K562 (cell line): ENCODE results near the gene ADPRH. TPM values are rescaled to one million over a fixed set of nuclear protein-coding genes. Genes with fewer than 3 reads are reported as not detected.

Source experiments
- ATAC-seq: fragments of 200-7000 bp; cut with Tn5 transposase; 3 replicates; pipeline ENCODE4 v1.9.1; 2020; ENCODE audit warnings: moderate library complexity
- BruUV-seq: library from RNA; stranded (reverse); fragments of 400-500 nt; replicated peaks from 2 replicates; lab custom pipeline; 2021; lab: Mats Ljungman, UMichigan
- CTCF ChIA-PET: fragments of 300-600 bp; formaldehyde crosslinking; extraction: SDS; loops from one replicate; lab custom pipeline; 2021; ENCODE audit warnings: low intra/inter-chr PET ratio; lab: Yijun Ruan, JAX
- POLR2A ChIA-PET: fragments of 300-600, 350-650 bp; sonication (Branson Sonifier 250); formaldehyde crosslinking; extraction: SDS; loops from one replicate; lab custom pipeline; 2021; ENCODE audit warnings: antibody characterized with exemption, inconsistent platforms; lab: Yijun Ruan, JAX
- DNase-seq, 4 experiments: peaks; one replicate each; pipeline versions ENCODE4 v3.0.0 to v3.0.0-alpha.2; 2011 to 2018; ENCODE audit warnings: low spot score in 3 of 4, mixed read lengths in 3 of 4; ENCODE audit errors: extremely low read depth in 1 of 4
- FAIRE-seq: peaks from 2 replicates; lab custom pipeline; 2011; peaks lifted over from hg19 to GRCh38; lab: Jason Lieb, UNC
- H2AFZ ChIP-seq: 2 replicates; pipeline ENCODE4 v1.6.0; 2011; ENCODE audit warnings: low read depth, low read length, control low read depth, inconsistent platforms
- H3K27ac ChIP-seq: fragments of 200-600 bp; 3 replicates; pipeline ENCODE4 v1.8.0; 2011; ENCODE audit warnings: low read depth, mild to moderate bottlenecking, control low read depth, inconsistent platforms, low read length, moderate library complexity, mixed read lengths; ENCODE audit errors: extremely low read depth
- H3K27me3 ChIP-seq, 2 experiments: fragments of 300-600 bp in 1 of 2; 2 replicates in 1 of 2; 3 replicates in 1 of 2; pipeline versions ENCODE4 v1.6.0 to v1.8.0; 2011; ENCODE audit warnings: inconsistent platforms in 2 of 2, low read length in 2 of 2, mild to moderate bottlenecking in 1 of 2, mixed read lengths in 1 of 2, moderate library complexity in 1 of 2; ENCODE audit not compliant: control insufficient read depth in 2 of 2, insufficient read depth in 2 of 2
- H3K36me3 ChIP-seq: fragments of 300-600 bp; 3 replicates; pipeline ENCODE4 v1.8.0; 2011; ENCODE audit warnings: mild to moderate bottlenecking, low read length, inconsistent platforms; ENCODE audit not compliant: control insufficient read depth, insufficient read depth
- H3K4me1 ChIP-seq, 2 experiments: fragments of 200-600 bp in 1 of 2; replicated peaks in 1 of 2; 2 replicates in 1 of 2; 3 replicates in 1 of 2; pipeline versions ENCODE4 v1.5.1 to v1.8.0; 2011; ENCODE audit warnings: inconsistent platforms in 2 of 2, low read length in 2 of 2, mild to moderate bottlenecking in 1 of 2, mixed read lengths in 1 of 2, moderate library complexity in 1 of 2; ENCODE audit not compliant: control insufficient read depth in 2 of 2, insufficient read depth in 2 of 2
- H3K4me2 ChIP-seq: 2 replicates; pipeline ENCODE4 v1.6.1; 2011; ENCODE audit warnings: low read length, control low read depth, inconsistent platforms, mixed read lengths; ENCODE audit not compliant: insufficient read depth
- H3K4me3 ChIP-seq: fragments of 200-600 bp; sonication (generic), shearing (Covaris generic); 2 replicates; pipeline ENCODE4 v1.5.1; 2016; ENCODE audit warnings: control low read depth, inconsistent platforms
- H3K79me2 ChIP-seq: fragments of 200-600 bp; 3 replicates; pipeline ENCODE4 v1.8.0; 2011; ENCODE audit warnings: low read length, inconsistent platforms; ENCODE audit not compliant: control insufficient read depth, insufficient read depth
- H3K9ac ChIP-seq, 2 experiments: 2 replicates each; pipeline versions ENCODE4 v1.6.0 to v1.6.1; 2011; ENCODE audit warnings: low read depth in 2 of 2, low read length in 2 of 2, control low read depth in 1 of 2, inconsistent platforms in 1 of 2, mild to moderate bottlenecking in 1 of 2, mixed read lengths in 1 of 2; ENCODE audit not compliant: insufficient read depth in 1 of 2
- H3K9me1 ChIP-seq: one replicate; pipeline ENCODE4 v1.6.0; 2011; ENCODE audit warnings: inconsistent platforms, mild to moderate bottlenecking, low read length, moderate library complexity; ENCODE audit not compliant: control insufficient read depth, insufficient read depth
- H3K9me3 ChIP-seq: replicated peaks from 2 replicates; pipeline ENCODE4 v1.5.1; 2011; ENCODE audit warnings: low read depth, low read length, inconsistent platforms; ENCODE audit not compliant: control insufficient read depth, insufficient read depth
- H4K20me1 ChIP-seq: replicated peaks from 2 replicates; pipeline ENCODE4 v1.6.1; 2011; ENCODE audit warnings: low read length, inconsistent platforms, mixed read lengths; ENCODE audit not compliant: control insufficient read depth, insufficient read depth
- CBFB ChIP-seq: sonication (generic); formaldehyde crosslinking; IDR thresholded peaks from 2 replicates; pipeline ENCODE4 v1.4.0; 2020; ENCODE audit warnings: mild to moderate bottlenecking, missing genetic modification reagents
- FOXA1 ChIP-seq: fragments of 450-650 bp; IDR thresholded peaks from 2 replicates; pipeline ENCODE4 v1.6.1; 2016; ENCODE audit warnings: mild to moderate bottlenecking, borderline replicate concordance
- FOXA3 ChIP-seq, 2 experiments: fragments of 450-650 bp in 1 of 2; sonication (generic) in 1 of 2; formaldehyde crosslinking; IDR thresholded peaks in 1 of 2; conservative IDR thresholded peaks in 1 of 2; 2 replicates each; pipeline versions ENCODE4 v1.4.0 to v1.8.0; 2020 to 2022; ENCODE audit warnings: mild to moderate bottlenecking in 2 of 2, missing genetic modification reagents in 1 of 2
- FOXJ2 ChIP-seq: fragments of 200-800 bp; sonication (Bioruptor generic); IDR thresholded peaks from 2 replicates; pipeline ENCODE4 v1.6.1; 2016; ENCODE audit warnings: missing genetic modification characterization, missing compliant biosample characterization
- KAT2B ChIP-seq: IDR thresholded peaks from one replicate; pipeline ENCODE4 v1.6.1; 2012; ENCODE audit warnings: low read depth, mild to moderate bottlenecking, control low read depth, inconsistent platforms, low read length, moderate library complexity
- KAT7 ChIP-seq: sonication (generic); formaldehyde crosslinking; IDR thresholded peaks from 2 replicates; pipeline ENCODE4 v1.8.0; 2022; ENCODE audit warnings: missing genetic modification reagents, mild to moderate bottlenecking, borderline replicate concordance
- NFE2L1 ChIP-seq: fragments of 450-650 bp; IDR thresholded peaks from 2 replicates; pipeline ENCODE4 v1.6.1; 2016; ENCODE audit warnings: missing genetic modification characterization, low read depth, mild to moderate bottlenecking, missing compliant biosample characterization, moderate library complexity, borderline replicate concordance
- RAD21 ChIP-seq, 2 experiments: fragments of 250-450 bp in 1 of 2; fragments of 450-650 bp in 1 of 2; sonication (Bioruptor Pico) in 1 of 2; formaldehyde crosslinking in 1 of 2; IDR thresholded peaks in 1 of 2; conservative IDR thresholded peaks in 1 of 2; 2 replicates each; pipeline versions ENCODE4 v1.4.0 to v1.8.0; 2020 to 2022; ENCODE audit warnings: mild to moderate bottlenecking in 2 of 2, moderate library complexity in 1 of 2
- SMARCA5 ChIP-seq: fragments of 450-650 bp; IDR thresholded peaks from 2 replicates; pipeline ENCODE4 v1.6.1; 2016
- SMARCE1 ChIP-seq: fragments of 450-650 bp; IDR thresholded peaks from 2 replicates; pipeline ENCODE4 v1.7.1; 2016; ENCODE audit warnings: mild to moderate bottlenecking
- ZNF274 ChIP-seq: IDR thresholded peaks from 2 replicates; pipeline ENCODE4 v1.6.1; 2011; ENCODE audit warnings: low read depth, mild to moderate bottlenecking, low read length, moderate library complexity, borderline replicate concordance
- ZNF324 ChIP-seq: fragments of 250-450 bp; sonication (Bioruptor Pico); IDR thresholded peaks from 2 replicates; pipeline ENCODE4 v1.4.0; 2020; ENCODE audit warnings: mild to moderate bottlenecking
- ZSCAN32 ChIP-seq: fragments of 450-650 bp; formaldehyde crosslinking; IDR thresholded peaks from 2 replicates; pipeline ENCODE4 v1.4.0; 2020; ENCODE audit warnings: mild to moderate bottlenecking, moderate library complexity
- WGBS: fragments of 100-300 bp; shearing (Covaris generic); methylation state at CpG from one replicate; pipeline ENCODE4 v1.1.6; 2016; ENCODE audit warnings: low coverage, mixed read lengths; ENCODE audit not compliant: insufficient coverage; ENCODE audit errors: missing lambda C conversion rate; 5-methylcytosine and 5-hydroxymethylcytosine counted together
- in situ Hi-C: fragments of 300-500 bp; cut with MboI; formaldehyde crosslinking; loops from 4 replicates; pipeline ENCODE4 v1.15.0; 2018; ENCODE audit warnings: inconsistent platforms, mixed read lengths
- intact Hi-C: fragments of 100-400 bp; cut with micrococcal nuclease; formaldehyde crosslinking; loops from 2 replicates; pipeline ENCODE4 v1.14.2; 2022
- polyA plus RNA-seq, 8 experiments: library from polyadenylated mRNA; depleted of rRNA in 4 of 8; stranded (reverse) in 5 of 8; unstranded in 3 of 8; fragments of >200 nt; fragmentation: Nextera tagmentation in 2 of 8; fragmentation: Illumina TruSeq in 1 of 8; extraction: Ambion mirVana in 2 of 8; extraction: Trizol in 1 of 8; gene quantifications; 2 replicates each; pipeline versions ENCODE4 v1.2.1 to v1.2.3, GENCODE V29; 2011 to 2014; ENCODE audit warnings: inconsistent platforms in 1 of 8, missing spikeins in 1 of 8
- total RNA-seq, 7 experiments: library from RNA; depleted of rRNA in 6 of 7; stranded (reverse); fragments of >200 nt in 6 of 7; fragmentation: Illumina TruSeq in 2 of 7; extraction: Trizol in 2 of 7; gene quantifications; 2 replicates each; pipeline versions ENCODE4 v1.2.1 to v1.2.3, GENCODE V29; 2011 to 2021; ENCODE audit warnings: low replicate concordance in 1 of 7
- TF ChIP-seq, protein P1 (sequence below): sonication (generic); formaldehyde crosslinking; IDR thresholded peaks from 2 replicates; pipeline ENCODE4 v1.8.0; 2022; ENCODE audit warnings: missing genetic modification reagents, mild to moderate bottlenecking, moderate library complexity, borderline replicate concordance
- TF ChIP-seq, protein P2 (sequence below): fragments of 450-650 bp; IDR thresholded peaks from 2 replicates; pipeline ENCODE4 v1.6.1; 2017; ENCODE audit warnings: mild to moderate bottlenecking, moderate library complexity
- TF ChIP-seq, protein P3 (sequence below): IDR thresholded peaks from 2 replicates; pipeline ENCODE4 v1.6.1; 2011; ENCODE audit not compliant: insufficient read length; ENCODE audit errors: extremely low read depth

Gene ADPRH
- total and polyA plus RNA-seq, 9 of the 15 experiments (the other 6 are each of a cell fraction or from before 2014, with no cell fraction given) = 0.01 to 1.4 (median 0.65) TPM

DNA sequence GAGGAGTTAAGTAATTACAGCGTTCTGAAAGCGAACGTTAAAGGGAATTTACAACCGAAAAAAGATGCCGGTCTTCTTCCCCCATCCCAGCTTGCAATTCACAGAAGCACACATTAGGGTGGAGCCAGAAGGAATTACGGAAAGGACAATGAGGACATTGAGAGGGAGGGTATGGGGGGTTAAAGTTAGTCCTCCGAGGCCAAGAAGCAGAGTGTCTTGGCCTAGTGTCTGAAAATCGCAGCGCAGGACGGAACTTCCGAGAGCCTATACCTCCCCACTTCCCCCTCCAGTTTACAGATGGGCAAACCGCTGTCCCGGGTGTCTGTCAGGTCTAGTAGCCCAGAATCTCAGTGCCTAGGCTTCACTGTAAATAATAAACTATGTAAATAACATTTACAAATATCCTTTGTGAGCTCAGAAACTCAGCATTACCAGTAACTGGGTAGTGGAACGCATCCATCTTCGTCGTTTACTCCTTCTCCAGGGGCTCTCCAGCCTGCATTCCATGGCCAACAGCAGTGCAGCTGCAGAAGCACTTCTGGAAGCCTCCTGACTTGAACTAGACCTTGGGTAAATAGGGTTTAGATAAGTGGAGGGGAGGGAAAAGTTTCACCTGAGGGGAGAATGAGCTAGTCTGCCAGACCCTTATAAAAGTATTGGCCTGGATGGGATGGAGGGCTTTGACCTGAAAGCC, 922 bp downstream of the ADPRH start (continued):
- TF ChIP-seq, protein P1, sequence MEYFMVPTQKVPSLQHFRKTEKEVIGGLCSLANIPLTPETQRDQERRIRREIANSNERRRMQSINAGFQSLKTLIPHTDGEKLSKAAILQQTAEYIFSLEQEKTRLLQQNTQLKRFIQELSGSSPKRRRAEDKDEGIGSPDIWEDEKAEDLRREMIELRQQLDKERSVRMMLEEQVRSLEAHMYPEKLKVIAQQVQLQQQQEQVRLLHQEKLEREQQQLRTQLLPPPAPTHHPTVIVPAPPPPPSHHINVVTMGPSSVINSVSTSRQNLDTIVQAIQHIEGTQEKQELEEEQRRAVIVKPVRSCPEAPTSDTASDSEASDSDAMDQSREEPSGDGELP (CRISPR knock-in tag) = no peak
- no peak for TF ChIP-seq KAT7 (CRISPR knock-in tag)
- no peak for TF ChIP-seq RAD21 (CRISPR knock-in tag; conservative IDR thresholded peaks at IDR 0.05 in 1 of 2, IDR thresholded peaks at IDR 0.05 in 1 of 2)
- TF ChIP-seq SMARCE1 = no peak

DNA sequence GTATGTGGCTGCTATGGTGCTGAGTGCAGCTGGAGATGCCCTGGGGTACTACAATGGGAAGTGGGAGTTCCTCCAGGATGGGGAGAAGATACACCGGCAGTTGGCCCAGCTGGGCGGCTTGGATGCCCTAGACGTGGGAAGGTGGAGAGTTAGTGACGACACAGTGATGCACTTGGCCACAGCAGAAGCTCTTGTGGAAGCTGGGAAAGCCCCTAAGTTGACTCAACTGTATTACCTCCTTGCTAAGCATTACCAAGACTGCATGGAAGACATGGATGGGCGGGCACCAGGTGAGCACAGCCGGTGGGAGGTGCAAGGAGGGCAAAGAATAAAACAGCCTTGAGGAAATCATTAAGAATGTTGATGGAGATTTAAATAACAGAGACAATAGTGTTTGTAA, 2.9 kb downstream of the ADPRH start:
- Histone ChIP-seq H3K4me1 (peaks cover 3 to 8% of the 10 kb centered on the region in 2 experiments; a peak in 3 of 5 replicates), H4K20me1 (no peaks in the 10 kb centered on the region), H3K27me3 (no peaks in the 10 kb centered on the region; a peak in 1 of 5 replicates), H3K4me3 (no peak overlapping the region), H3K9ac (no peak overlapping the region), H3K36me3 (no peaks in the 10 kb centered on the region), H2AFZ (no peak overlapping the region), H3K27ac (no peak overlapping the region), H3K4me2 (no peak overlapping the region), H3K9me1 (no peaks in the 10 kb centered on the region), H3K79me2 (no peaks in the 10 kb centered on the region), H3K9me3 (no peaks in the 10 kb centered on the region)
- ChIA-PET POLR2A (no interaction called here), CTCF (no interaction called here)
- 33% methylated on average over 5 of the region's 6 CpGs for WGBS
- intact Hi-C loops (no loop called here), in situ Hi-C loops (no loop called here)
- no TSS peak for BruUV-seq
- DNase-seq (no peak), ATAC-seq (no peak), FAIRE-seq (no peak)
- TF ChIP-seq, protein P2, sequence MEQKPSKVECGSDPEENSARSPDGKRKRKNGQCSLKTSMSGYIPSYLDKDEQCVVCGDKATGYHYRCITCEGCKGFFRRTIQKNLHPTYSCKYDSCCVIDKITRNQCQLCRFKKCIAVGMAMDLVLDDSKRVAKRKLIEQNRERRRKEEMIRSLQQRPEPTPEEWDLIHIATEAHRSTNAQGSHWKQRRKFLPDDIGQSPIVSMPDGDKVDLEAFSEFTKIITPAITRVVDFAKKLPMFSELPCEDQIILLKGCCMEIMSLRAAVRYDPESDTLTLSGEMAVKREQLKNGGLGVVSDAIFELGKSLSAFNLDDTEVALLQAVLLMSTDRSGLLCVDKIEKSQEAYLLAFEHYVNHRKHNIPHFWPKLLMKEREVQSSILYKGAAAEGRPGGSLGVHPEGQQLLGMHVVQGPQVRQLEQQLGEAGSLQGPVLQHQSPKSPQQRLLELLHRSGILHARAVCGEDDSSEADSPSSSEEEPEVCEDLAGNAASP = no peak
- TF ChIP-seq, protein P3, sequence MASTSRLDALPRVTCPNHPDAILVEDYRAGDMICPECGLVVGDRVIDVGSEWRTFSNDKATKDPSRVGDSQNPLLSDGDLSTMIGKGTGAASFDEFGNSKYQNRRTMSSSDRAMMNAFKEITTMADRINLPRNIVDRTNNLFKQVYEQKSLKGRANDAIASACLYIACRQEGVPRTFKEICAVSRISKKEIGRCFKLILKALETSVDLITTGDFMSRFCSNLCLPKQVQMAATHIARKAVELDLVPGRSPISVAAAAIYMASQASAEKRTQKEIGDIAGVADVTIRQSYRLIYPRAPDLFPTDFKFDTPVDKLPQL = no peak
- TF ChIP-seq NFE2L1 (no peak), FOXA3 (CRISPR knock-in tag; conservative IDR thresholded peaks at IDR 0.05 in 1 of 2, IDR thresholded peaks at IDR 0.05 in 1 of 2) (no peak), CBFB (no peak), FOXA1 (no peak), ZSCAN32 (CRISPR knock-in tag) (no peak), ZNF324 (CRISPR knock-in tag) (no peak), ZNF274 (no peak), SMARCA5 (no peak), KAT2B (no peak), FOXJ2 (tag) (no peak)
- TF ChIP-seq, protein P1 (CRISPR knock-in tag) = no peak
